Vagina (tissue), 2 donors: ENCODE measurements around the gene KRT74. TPM values are rescaled to one million over a fixed set of nuclear protein-coding genes. Genes with fewer than 3 reads are reported as not detected.

Source experiments
- DNase-seq, 2 donors: peaks; one replicate each; pipeline ENCODE4 v3.0.0-alpha.2; 2017; ENCODE audit errors: extremely low spot score in 2 of 2
- H3K27ac ChIP-seq: fragments of 200-600 bp; sonication (generic); one replicate; pipeline ENCODE4 v1.5.1; 2019
- H3K27me3 ChIP-seq: fragments of 200-600 bp; sonication (generic); one replicate; pipeline ENCODE4 v1.5.1; 2019
- H3K36me3 ChIP-seq, 2 donors: fragments of 200-600 bp; sonication (generic); one replicate each; pipeline ENCODE4 v1.5.1; 2017 to 2019
- H3K4me1 ChIP-seq: fragments of 200-600 bp; sonication (generic); one replicate; pipeline ENCODE4 v1.5.1; 2019
- H3K4me3 ChIP-seq, 2 donors: fragments of 200-600 bp; sonication (generic); 1 replicate in 1 of 2; 2 replicates in 1 of 2; pipeline ENCODE4 v1.5.1; 2016 to 2019
- H3K9me3 ChIP-seq: fragments of 200-600 bp; sonication (generic); one replicate; pipeline ENCODE4 v1.5.1; 2019
- POLR2A ChIP-seq, 2 donors: fragments of 450-650 bp; IDR thresholded peaks; one replicate each; pipeline ENCODE4 v1.6.1; 2017; ENCODE audit warnings: antibody characterized with exemption in 2 of 2, mild to moderate bottlenecking in 2 of 2, moderate library complexity in 2 of 2
- POLR2AphosphoS5 ChIP-seq, 2 donors: sonication (generic); formaldehyde crosslinking; IDR thresholded peaks; one replicate each; pipeline ENCODE4 v1.9.0; 2017; ENCODE audit warnings: antibody characterized with exemption in 2 of 2, mild to moderate bottlenecking in 2 of 2, low read depth in 1 of 2; ENCODE audit not compliant: insufficient read depth in 1 of 2
- intact Hi-C: fragments of 100-400 bp; cut with DNase I; formaldehyde crosslinking; loops from one replicate; pipeline ENCODE4 v1.15.1; 2023
- total RNA-seq: library from RNA; depleted of rRNA; stranded (reverse); fragments of >200 nt; gene quantifications from one replicate; pipeline ENCODE4 v1.2.3, GENCODE V29; 2016
- TF ChIP-seq, protein P1 (sequence below), 3 experiments: fragments of 450-650 bp in 2 of 3; fragments of 200-600 bp in 1 of 3; sonication (generic) in 1 of 3; IDR thresholded peaks; one replicate each; pipeline ENCODE4 v1.5.1; 2017 to 2019; ENCODE audit warnings: antibody characterized with exemption in 3 of 3, mild to moderate bottlenecking in 2 of 3, moderate library complexity in 2 of 3

KRT74 gene
- total RNA-seq, 1 donor from 2014 or later: not detected

DNA sequence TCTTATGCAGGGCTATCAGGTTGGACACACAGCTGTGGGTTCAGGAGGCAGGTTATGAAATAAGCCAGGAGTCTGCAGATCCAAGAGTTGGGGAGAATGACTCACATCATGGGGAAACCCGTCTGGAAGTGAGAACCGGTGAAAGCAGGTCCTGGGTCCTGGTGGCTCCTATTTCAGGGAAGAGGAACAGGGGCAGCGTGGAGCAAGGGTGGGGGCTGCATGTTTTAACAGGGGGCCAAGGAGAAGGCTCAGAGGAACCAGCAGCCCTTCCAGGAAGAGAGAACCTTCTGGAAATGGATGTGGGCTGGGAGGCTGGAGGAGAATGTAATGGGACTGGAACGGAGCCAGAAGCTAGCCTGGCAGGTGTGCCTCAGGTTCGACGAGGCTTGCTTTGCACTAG lies 7.8 kb upstream of the KRT74 start:
- no peaks in the 10 kb centered on the region for H3K9me3 ChIP-seq
- H3K27ac ChIP-seq: no peak overlapping the region
- no peaks in the 10 kb centered on the region for H3K36me3 ChIP-seq
- no peak for DNase-seq
- no peak overlapping the region for H3K4me3 ChIP-seq
- H3K27me3 ChIP-seq: no peaks in the 10 kb centered on the region
- H3K4me1 ChIP-seq: no peaks in the 10 kb centered on the region
- intact Hi-C loops: loop anchor here (5.0 kb wide), 1 partner anchor 296 kb away; no protein-coding TSS in a partner anchor
- peak in 1 of 2 donors; percentile 36 for TF ChIP-seq POLR2AphosphoS5 (IDR thresholded peaks at IDR 0.05; ENCODE audit: insufficient read depth in 1 of 2, low read depth in 1 of 2)
- TF ChIP-seq, protein P1, sequence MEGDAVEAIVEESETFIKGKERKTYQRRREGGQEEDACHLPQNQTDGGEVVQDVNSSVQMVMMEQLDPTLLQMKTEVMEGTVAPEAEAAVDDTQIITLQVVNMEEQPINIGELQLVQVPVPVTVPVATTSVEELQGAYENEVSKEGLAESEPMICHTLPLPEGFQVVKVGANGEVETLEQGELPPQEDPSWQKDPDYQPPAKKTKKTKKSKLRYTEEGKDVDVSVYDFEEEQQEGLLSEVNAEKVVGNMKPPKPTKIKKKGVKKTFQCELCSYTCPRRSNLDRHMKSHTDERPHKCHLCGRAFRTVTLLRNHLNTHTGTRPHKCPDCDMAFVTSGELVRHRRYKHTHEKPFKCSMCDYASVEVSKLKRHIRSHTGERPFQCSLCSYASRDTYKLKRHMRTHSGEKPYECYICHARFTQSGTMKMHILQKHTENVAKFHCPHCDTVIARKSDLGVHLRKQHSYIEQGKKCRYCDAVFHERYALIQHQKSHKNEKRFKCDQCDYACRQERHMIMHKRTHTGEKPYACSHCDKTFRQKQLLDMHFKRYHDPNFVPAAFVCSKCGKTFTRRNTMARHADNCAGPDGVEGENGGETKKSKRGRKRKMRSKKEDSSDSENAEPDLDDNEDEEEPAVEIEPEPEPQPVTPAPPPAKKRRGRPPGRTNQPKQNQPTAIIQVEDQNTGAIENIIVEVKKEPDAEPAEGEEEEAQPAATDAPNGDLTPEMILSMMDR (IDR thresholded peaks at IDR 0.05): no peak

DNA sequence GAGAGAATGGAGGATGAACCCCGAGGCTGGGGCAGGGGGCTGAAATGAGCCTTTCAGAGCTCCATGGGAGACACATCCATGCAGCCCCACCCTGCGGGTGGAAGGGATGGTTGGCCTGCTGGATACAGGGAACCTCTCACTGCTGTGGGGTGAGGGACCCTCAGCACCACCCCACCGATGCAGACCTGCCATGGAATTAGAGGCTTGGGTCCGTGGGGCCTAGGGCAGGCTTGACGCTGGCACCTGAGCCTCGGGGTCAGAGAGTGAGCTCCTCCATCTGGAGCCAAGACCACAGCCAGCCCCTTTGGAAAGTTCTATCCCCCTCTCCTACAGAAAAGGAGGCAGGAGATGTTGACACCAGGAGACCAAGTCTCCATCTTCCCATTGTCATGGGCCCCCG lies 7.4 kb upstream of the KRT74 start:
- no peaks in the 10 kb centered on the region for H3K4me1 ChIP-seq
- H3K27me3 ChIP-seq: no peaks in the 10 kb centered on the region
- TF ChIP-seq, protein P1 (IDR thresholded peaks at IDR 0.05): no peak
- no peak for TF ChIP-seq POLR2A (IDR thresholded peaks at IDR 0.05)
- TF ChIP-seq POLR2AphosphoS5 (IDR thresholded peaks at IDR 0.05; ENCODE audit: insufficient read depth in 1 of 2, low read depth in 1 of 2): no peak
- intact Hi-C loops: loop anchor here (5.0 kb wide), 1 partner anchor 296 kb away; no protein-coding TSS in a partner anchor
- DNase-seq: no peak
- H3K4me3 ChIP-seq: no peak overlapping the region
- H3K27ac ChIP-seq: peak overlapping the region; percentile 18
- no peaks in the 10 kb centered on the region for H3K9me3 ChIP-seq
- H3K36me3 ChIP-seq: no peaks in the 10 kb centered on the region

GRCh38 chr12:52580496-52580895 lies 6.9 kb upstream of the KRT74 start:
- TF ChIP-seq POLR2A (IDR thresholded peaks at IDR 0.05) (no peak), POLR2AphosphoS5 (IDR thresholded peaks at IDR 0.05; ENCODE audit: insufficient read depth in 1 of 2, low read depth in 1 of 2) (no peak)
- TF ChIP-seq, protein P1 (IDR thresholded peaks at IDR 0.05): no peak
- no peaks in the 10 kb centered on the region for H3K27me3 ChIP-seq
- no peaks in the 10 kb centered on the region for H3K9me3 ChIP-seq
- no peaks in the 10 kb centered on the region for H3K4me1 ChIP-seq
- no peak for DNase-seq
- intact Hi-C loops: loop anchor here (5.0 kb wide), 1 partner anchor 297 kb away; no protein-coding TSS in a partner anchor
- peak overlapping the region; percentile 21 for H3K27ac ChIP-seq
- no peak overlapping the region for H3K4me3 ChIP-seq
- H3K36me3 ChIP-seq: no peaks in the 10 kb centered on the region

- intact Hi-C loops: loop anchor here (5.0 kb wide), 1 partner anchor 298 kb away; no protein-coding TSS in a partner anchor
- TF ChIP-seq POLR2A (IDR thresholded peaks at IDR 0.05) (no peak), POLR2AphosphoS5 (IDR thresholded peaks at IDR 0.05; ENCODE audit: insufficient read depth in 1 of 2, low read depth in 1 of 2) (no peak)
- TF ChIP-seq, protein P1 (IDR thresholded peaks at IDR 0.05): no peak
- H3K27me3 ChIP-seq: no peaks in the 10 kb centered on the region
- no peak overlapping the region for H3K4me3 ChIP-seq
- H3K36me3 ChIP-seq: no peaks in the 10 kb centered on the region
- peak overlapping the region; percentile 21 for H3K27ac ChIP-seq
- no peak for DNase-seq
- H3K4me1 ChIP-seq: no peaks in the 10 kb centered on the region
- H3K9me3 ChIP-seq: no peaks in the 10 kb centered on the region
Measured at GRCh38 chr12:52579468-52580465, 6.1 kb upstream of the KRT74 start.

DNA sequence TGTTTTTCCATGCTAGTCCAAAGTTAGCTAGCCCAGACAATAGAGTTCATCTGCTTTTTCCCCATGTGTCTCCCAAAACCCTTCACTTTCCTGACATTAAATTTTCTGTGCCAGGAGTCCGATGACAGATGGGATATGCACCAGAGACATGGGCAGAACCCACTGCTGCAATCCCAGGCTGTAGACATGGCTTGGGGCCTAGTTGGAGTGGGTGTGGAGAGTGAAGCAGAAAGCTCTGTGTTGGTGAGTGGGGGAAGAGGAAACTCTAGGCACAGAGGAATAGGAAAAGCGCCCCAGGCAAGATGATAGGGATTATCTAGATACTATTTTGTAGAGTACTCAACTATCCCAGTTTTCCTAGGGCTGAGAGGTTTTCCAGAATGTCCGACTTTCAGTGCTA lies 4.8 kb upstream of the KRT74 start:
- DNase-seq: no peak
- peak overlapping the region; percentile 5 for H3K27ac ChIP-seq

More for the DNA sequence above, 4.8 kb upstream of the KRT74 start:
- H3K4me3 ChIP-seq: no peak overlapping the region
- TF ChIP-seq, protein P1 (IDR thresholded peaks at IDR 0.05): no peak
- no peak for TF ChIP-seq POLR2AphosphoS5 (IDR thresholded peaks at IDR 0.05; ENCODE audit: insufficient read depth in 1 of 2, low read depth in 1 of 2)
- no peak for TF ChIP-seq POLR2A (IDR thresholded peaks at IDR 0.05)
- H3K36me3 ChIP-seq: no peaks in the 10 kb centered on the region
- H3K9me3 ChIP-seq: no peaks in the 10 kb centered on the region
- H3K4me1 ChIP-seq: no peaks in the 10 kb centered on the region
- no peaks in the 10 kb centered on the region for H3K27me3 ChIP-seq
- intact Hi-C loops: no loop called here
